Stimulated activated naive CD4-positive, alpha-beta T cell (primary cell): Measurements from ENCODE around the gene ARHGAP19.
A peak's percentile ranks its signal among the peaks of the same experiment; 100 is the strongest.
"Not testable (repeated sequence)": the region's sequence is repeated elsewhere in the genome, so short reads cannot be mapped to it uniquely, and the experiment has no call there.

ENCODE experiments used
- DNase-seq, 6 experiments: peaks; one replicate each; lab custom pipeline; 2025; lab: John Stamatoyannopoulos, UW

ARHGAP19 gene

DNA sequence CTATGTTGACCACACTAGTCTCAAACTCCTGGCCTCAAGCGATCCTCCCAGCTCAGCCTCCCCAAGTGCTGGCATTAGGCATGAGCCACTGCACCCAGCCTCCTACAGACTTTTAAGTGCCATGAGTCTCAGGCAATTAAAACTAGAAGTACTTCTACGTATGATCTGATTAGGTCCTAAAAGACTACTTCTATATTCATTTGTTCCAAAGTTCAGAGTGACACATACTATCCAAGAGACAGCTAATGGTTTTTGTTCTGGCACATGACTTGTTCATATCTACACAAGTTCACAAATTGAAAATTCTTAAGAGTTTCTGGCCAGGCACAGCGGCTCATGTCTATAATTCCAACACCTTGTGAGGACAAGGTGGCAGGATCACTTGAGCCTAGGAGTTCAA lies 11.7 kb downstream of the ARHGAP19 start:
- no peak for DNase-seq

DNA sequence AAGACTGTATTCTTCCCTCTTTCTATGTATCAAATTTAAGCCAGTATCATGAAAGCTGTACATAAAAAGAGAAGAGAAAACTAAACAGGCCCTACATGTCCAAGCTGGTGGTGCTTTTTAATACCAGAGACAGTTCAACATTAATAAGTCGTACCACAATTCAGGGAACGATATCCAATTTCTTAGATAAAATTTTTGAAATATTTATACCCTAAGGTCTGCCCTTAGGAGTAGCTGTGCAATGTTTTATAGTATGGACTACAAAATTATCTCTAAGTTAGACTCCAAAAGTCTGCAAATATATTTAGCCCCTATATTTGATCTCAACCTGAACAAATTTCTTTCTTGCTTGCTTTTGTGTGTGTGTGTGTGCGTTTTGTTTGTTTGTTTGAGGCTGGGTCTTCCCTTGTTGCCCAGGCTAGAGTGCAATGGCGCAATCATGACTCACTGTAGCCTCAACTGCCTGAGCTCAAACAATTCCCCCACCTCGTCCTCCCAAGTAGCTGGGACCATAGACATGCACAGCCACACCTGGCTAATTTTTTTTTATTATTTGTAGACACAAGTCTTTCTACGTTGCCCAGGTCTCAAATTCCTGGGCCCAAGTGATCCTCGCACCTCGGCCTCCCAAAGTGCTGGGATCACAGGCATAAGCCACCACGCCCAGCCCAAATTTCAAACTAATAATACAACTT lies 13.2 kb downstream of the ARHGAP19 start:
- no peak for DNase-seq

DNA sequence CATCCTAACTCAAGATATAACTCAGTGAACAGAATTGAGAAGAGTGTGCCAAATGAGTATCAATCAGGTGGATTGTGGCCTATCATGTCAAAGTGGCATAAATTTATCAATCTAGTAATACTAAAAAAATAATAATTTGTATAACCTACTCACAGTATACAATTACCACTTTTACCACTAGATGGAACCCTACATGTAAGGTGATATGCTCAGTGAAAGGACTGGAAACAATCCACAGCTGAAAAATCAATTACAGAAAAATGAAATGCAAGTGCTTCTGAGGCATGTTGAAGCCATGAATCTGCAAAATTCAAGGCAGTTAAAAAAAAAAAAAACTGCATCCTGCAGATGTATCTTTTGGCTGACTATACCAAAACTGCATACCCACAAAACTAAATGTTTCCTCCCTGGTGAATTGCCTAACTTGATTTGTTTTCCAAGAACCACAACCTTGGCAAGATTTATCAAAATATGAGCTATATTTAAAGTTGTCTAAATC lies 13.9 kb downstream of the ARHGAP19 start:
- peak in 3 of 6 experiments; percentile 21 to 60 (median 56) for DNase-seq

DNA sequence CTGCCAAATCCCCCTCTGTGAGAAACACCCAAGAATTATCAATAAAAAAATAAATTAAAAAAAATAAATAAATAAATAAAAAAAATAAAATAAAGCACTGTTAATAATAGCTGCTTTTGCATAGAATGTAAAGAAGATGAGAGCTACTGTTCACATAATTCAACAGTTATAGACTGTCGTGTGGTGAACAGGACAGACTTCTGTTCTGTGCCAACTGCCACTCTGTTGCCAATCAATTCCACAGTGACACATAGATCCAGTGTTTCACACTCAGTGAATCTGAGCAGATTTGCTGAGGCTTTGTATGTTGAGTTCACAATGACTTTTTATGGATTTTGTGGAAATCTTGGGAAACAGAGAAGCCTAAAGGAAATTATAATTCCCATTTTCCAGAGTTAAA lies 14.9 kb downstream of the ARHGAP19 start:
- DNase-seq, result no peak

GRCh38 chr10:97274828-97275227 lies 17.6 kb downstream of the ARHGAP19 start:
- no peak for DNase-seq

DNA sequence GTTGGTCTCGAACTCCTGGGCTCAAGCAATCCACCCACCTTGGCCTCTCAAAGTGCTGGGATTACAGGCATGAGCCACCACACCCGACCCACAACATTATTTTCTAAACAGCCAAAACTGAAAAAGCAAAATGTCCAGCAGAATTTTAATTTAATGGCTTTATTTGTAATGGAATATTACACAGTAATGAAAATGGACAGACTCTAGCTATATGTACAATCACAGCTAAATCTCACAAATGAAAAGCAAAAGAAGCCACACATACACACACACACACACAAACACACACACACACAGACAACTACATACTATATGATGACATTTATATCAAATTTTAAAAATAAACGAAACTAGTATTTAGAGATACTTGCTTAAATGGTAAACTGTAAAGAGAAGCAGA lies 18.7 kb downstream of the ARHGAP19 start:
- DNase-seq, result no peak

DNA sequence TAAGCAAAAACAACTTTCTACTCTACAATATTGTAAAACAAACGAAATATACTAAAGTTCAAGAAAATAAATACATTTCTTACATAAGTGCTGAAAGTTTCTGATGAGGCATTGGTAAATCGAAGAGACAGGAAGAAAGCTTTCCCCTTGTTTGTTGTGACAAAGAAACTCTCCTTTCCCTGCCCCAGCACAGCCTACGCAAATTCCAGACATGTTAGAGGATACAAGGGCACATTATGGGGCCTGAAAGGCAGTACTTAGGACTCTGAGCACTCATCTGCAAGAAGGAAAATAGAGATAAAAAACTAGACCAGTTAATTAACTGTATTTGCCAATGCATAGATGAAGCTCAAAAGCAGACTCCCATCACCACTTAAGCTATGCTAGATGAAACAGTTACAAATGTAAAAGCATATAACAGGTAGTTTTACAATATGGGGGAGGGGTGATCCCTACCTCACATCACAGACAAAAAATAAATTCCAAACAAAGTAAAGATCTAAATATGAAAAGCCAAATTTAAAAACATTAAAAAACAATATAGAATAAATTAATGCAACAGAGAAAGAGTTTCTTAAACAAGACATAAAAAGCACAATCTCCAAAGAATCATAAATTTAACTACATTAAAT lies 21.8 kb downstream of the ARHGAP19 start:
- no peak for DNase-seq

GRCh38 chr10:97267671-97268070 lies 24.8 kb downstream of the ARHGAP19 start:
- DNase-seq, result no peak

- DNase-seq, result not testable (repeated sequence)
Measured at GRCh38 chr10:97265095-97265494, 27.3 kb downstream of the ARHGAP19 start.

- no peak for DNase-seq
Measured at GRCh38 chr10:97263971-97264370, 28.5 kb downstream of the ARHGAP19 start.

- no peak for DNase-seq
Measured at GRCh38 chr10:97261656-97262055, 30.8 kb downstream of the ARHGAP19 start.

DNA sequence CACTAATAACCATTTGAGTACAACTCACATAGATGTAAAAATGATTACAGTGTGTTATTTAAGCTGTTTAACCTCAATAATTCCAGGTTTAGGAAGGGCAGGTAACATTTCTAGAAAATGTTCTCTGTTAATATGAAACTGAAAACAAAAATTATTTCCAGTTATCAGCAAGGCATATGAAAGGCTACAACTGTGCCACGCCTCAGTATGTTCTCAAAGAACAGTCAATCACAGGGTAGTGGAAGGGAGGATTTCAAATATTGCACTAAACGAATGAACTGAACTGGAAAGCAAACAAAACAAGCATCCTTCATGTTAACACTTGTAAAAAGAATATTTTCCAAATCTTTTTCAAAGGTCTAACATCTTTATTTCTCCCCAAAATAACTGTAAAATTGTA lies 31.3 kb downstream of the ARHGAP19 start:
- DNase-seq, result no peak

DNA sequence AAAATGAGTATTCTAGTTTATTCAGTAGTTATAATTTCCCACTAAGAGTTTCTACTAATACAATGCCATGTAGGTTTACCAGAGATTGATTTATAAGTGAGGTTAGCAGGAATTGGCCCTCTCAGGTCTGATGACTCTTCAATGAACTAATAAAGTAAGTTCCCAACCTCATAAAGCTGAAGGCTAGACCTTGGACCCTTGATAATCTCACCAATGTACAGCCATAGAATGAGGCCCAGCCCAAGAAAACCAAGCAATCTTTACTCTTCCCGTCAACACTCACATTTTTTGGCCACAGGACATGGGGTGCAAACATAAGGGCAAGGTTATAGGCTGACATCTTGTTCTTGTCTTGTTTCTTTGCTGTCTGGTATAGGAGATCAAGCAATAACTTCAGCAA lies 33.3 kb downstream of the ARHGAP19 start:
- DNase-seq, result no peak

DNA sequence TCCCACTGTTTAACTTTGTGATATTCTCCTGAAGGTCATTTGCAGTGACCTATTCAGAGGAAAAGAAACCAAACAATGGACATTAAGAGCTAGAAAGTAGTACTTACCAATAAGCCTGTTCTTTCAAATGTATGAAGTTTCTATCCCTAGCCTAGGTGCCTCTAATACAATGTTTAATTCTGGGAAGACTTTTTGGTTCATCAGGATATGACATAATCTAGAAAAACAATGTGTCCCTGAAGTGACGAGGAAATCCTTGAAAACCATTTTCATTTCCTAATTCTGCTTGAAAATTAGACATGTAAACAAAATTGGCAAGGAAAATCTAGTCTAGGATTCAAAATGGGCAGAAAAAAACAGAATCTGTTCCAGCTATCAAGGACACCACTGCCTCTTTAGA lies 36.1 kb downstream of the ARHGAP19 start:
- DNase-seq, result no peak

GRCh38 chr10:97255512-97256293 lies 36.7 kb downstream of the ARHGAP19 start:
- DNase-seq, result no peak

- DNase-seq, result no peak
Measured at GRCh38 chr10:97254694-97255093, 37.7 kb downstream of the ARHGAP19 start.

- DNase-seq, result no peak
Measured at GRCh38 chr10:97250952-97251351, 41.5 kb downstream of the ARHGAP19 start.

GRCh38 chr10:97243836-97244235 lies 48.6 kb downstream of the ARHGAP19 start:
- no peak for DNase-seq

- DNase-seq, result no peak
Measured at GRCh38 chr10:97238855-97239254, 53.6 kb downstream of the ARHGAP19 start.

GRCh38 chr10:97235353-97235752 lies 57.1 kb downstream of the ARHGAP19 start:
- DNase-seq, result no peak

DNA sequence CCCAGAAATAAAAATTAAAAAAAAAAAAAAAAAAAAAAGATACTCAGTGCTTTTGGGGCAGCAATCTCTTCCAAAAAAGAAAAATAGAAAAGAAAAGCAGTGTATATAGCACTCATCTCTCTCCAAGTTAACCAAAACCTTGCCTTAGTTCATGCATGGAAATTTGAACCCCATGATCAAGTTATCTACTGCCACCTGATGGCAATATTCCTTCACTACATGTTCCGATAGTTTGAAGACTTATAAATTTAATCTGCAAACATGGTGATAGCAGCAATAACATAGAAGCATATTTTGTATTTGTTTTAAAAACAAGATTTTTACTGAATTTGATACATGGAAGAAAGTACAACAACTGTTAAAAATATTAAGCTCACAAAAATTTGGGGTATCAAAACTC lies 58.0 kb downstream of the ARHGAP19 start:
- peak in 2 of 6 experiments; percentile 9 to 16 for DNase-seq

GRCh38 chr10:97230146-97230545 lies 62.3 kb downstream of the ARHGAP19 start:
- no peak for DNase-seq
